ENCODE data around the gene ZNF423.

The ZNF423 gene

GRCh38 chr16:49780433-49780832 lies 75.5 kb downstream of the ZNF423 start:
- DNase-seq, result no peak

DNA sequence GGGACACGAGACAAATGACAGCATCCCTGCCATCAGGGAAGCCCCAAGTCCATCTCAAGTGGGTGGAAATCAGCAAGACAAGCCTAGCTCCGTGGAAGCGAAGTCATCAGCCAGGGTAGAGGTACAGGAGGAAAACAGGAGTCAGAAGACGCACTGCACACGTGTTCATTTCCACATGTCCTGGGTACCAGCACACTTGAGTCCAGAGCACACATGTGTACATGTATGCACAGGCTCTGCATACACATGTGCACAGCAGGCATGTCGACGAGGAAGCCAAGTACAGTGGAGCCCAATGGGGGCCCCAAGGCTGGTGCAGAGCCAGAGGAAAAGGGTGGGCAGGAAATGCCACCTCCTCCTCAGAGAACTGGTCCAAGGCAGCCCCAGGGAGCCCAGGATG lies 75.9 kb downstream of the ZNF423 start:
- no peak for DNase-seq

DNA sequence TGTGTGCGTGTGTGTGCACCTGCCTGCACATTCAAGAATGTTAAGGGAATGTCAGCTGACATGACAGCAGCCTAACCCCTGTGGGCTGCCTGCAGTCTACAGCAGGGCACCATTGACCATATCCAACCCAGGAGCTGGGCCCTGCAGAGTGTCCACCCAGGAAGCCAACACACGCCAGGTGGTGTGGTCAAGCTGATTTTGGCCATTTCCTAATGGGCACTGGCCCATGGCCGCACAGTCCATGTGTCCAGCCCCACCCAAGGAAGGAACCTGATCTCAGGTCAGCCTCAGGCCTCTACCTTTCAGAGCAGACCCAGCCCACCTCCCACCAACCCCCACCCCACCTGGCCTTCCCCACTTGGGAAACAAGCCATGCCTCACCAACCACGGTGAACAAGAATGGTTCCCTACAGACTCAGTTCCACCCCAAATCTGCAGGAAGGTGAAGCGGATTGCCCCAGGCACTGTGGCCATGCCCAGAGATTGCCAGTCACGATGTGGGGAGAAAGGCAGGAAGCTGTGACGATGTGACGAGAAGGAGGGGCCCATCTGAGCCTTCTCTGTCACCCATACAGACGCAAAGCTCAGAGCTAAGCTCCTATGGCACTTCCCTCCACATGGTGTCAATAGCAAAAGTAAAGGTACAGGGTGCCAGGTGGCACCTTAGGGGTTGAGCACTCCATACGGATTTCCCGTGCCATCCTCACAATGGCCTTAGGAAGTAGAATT lies 77.5 kb downstream of the ZNF423 start:
- no peak for DNase-seq

DNA sequence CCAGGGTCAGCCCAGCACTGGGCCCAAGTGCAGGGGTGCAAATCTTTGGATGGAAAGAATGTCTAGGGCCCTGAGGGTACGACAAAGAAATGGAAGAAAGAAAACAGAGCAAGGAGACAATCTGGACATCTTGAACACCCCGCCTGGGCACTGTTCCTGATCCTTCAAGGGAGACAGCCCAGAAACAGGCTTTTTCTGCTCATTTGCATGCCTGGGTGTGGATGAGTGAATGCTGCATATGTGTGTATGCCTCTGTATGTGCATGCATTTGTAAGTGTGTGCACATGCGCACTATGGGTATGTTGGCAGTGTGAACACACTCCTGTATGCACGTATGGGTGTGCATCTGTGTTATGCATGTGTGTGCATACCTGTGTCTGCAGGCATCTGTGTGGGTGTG lies 79.2 kb downstream of the ZNF423 start:
- DNase-seq, result no peak

- no peak for DNase-seq
Measured at GRCh38 chr16:49776085-49776595, 79.8 kb downstream of the ZNF423 start.

DNA sequence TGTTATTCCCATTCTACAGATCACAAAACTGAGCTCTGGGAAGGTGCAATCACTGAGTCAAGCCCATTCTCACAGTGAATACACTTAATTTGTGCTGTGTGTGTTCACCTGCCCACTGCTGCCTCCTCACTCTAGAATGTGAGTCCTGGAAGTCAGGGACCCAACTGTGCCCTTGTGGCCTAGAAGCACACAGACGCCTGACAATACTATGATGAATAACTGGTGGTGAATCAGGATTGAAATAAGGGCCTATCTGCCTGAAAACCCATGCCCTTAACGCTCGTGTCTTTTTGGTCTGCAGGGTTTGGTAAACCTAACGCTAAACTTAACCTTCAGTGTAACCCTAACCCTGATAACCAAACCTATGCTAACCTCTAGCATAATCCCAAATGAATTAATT lies 80.3 kb downstream of the ZNF423 start:
- DNase-seq, result no peak

DNA sequence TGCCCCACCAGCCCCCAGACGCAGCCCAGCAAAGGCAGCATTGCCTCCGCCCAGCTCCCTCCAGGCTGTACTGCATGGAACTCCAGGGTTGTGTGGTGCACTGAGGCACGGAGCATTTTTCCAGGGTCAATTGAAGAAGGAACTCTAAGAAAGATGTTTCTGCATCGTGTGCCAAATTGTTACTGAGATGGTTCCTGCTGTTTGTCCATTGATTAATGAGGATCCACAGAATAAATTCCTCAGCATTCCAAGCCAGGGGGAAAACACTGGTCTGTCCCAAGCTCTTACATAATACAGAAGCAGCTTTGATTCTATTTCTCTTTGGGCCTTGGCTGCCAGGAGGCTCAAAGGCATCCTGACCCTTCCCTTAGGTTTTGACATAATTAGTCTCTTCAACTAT lies 80.9 kb downstream of the ZNF423 start:
- no peak for DNase-seq

DNA sequence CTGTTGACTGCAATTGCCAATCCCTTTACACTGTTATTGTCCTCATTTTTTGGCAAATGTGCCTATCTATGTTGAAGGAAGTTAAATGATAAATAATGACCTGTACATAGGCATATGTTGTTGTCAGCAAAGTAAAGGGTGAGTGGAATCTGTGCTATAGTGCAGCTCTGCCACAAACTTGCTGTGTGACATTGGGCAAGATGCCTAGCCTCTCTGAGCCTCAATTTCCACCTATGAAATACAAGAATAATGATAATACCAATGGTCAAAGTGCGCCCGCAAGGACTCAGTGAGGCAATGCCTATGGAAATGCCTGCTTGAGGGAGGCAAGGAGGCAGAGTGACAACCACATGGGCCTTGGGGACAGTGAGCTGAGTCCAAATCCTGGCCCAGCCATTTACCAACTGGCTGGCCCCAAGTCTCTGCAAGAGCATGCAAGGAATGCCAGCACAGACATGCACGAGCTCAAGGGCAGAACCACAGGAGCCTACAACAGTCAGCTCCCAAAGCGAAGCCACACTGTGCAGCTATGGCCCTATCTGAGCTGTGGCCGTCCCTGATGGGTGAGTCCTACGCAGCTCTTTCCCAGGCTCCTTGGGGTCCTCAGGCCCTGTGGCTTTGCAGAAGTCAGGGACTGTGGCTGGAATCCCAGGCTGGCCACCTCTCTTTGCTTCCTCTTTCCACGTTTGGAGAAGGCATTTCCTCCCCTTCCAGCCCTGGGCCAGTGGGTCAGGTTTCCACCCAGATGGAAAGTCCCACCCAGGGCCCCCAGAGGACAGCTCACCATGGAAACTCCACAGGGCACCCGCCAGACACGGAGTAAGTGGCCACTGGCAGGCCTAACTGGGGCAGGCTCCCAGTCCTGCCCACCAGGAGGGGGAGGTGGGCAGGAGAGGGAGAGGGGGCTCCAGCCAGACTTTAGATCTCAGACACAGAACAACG lies 82.1 kb downstream of the ZNF423 start:
- no peak for DNase-seq

- no peak for DNase-seq
Measured at GRCh38 chr16:49767998-49768397, 87.9 kb downstream of the ZNF423 start.

GRCh38 chr16:49767414-49767813 lies 88.5 kb downstream of the ZNF423 start:
- no peak for DNase-seq

- DNase-seq, result no peak
Measured at GRCh38 chr16:49766225-49766624, 89.7 kb downstream of the ZNF423 start.

- DNase-seq, result no peak
Measured at GRCh38 chr16:49763826-49764225, 92.1 kb downstream of the ZNF423 start.

- no peak for DNase-seq
Measured at GRCh38 chr16:49760815-49761214, 95.1 kb downstream of the ZNF423 start.

- no peak for DNase-seq
Measured at GRCh38 chr16:49757559-49758069, 98.3 kb downstream of the ZNF423 start.

GRCh38 chr16:49756775-49757558 lies 98.9 kb downstream of the ZNF423 start:
- no peak for DNase-seq

- no peak for DNase-seq
Measured at GRCh38 chr16:49755716-49756505, 100.0 kb downstream of the ZNF423 start.

GRCh38 chr16:49755313-49755620 lies 100.6 kb downstream of the ZNF423 start:
- no peak for DNase-seq

DNA sequence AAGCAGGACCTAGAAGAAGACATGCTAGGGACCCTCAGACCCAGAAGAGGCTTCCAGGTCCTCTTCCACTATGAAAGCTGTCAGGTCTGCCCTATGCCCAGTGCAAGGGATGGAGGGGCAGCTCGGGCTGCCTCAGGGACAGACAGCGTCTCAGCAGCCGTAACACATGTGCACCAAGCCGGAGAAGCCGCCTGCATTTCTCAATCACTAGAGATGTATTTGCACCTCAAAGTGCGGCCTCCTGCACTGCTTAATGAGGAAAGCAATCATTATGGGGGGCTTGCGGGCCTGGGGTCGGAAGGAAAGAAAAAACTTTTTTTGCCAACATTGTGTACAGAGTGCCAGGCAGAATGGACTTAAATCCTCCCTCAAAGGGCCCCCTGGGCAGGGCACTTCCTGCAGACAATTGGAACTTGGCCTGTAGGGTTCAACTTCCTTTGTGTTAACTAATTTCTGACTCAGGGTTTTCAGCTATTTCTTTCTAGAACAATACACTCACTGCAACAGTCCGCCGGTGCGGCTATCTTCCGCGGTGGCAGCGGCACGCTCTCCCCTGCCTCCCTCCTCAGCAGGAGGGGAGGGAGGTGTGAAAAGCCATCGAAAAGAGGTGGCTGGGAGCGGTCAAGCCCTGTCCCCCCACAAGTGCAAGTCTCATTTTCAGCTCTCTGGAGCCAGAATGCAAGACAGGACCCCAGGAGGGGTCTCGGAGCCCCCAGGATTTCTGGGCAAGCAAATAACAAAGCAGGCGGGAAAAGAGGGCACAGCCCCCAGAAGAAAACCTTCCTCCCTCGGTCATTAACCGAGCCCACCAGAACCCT lies 101.2 kb downstream of the ZNF423 start:
- DNase-seq, result no peak

- DNase-seq, result no peak
Measured at GRCh38 chr16:49750341-49751000, 105.4 kb downstream of the ZNF423 start.

GRCh38 chr16:49749816-49750215 lies 106.1 kb downstream of the ZNF423 start:
- no peak for DNase-seq

GRCh38 chr16:49748322-49748721 lies 107.6 kb downstream of the ZNF423 start:
- DNase-seq, result no peak

Data from SHP77 treated with DMSO at 0.1 percent for 48 hours (cell line).